GM21515 (cell line): ENCODE results near the gene SYNPR.

Experiments
- ATAC-seq: cut with Tn5 transposase; IDR thresholded peaks from one replicate; pipeline ENCODE4 v1.9.1; 2021; ENCODE audit not compliant: unreplicated experiment

Gene SYNPR

GRCh38 chr3:63462732-63463131 lies 184.6 kb downstream of the SYNPR start:
- ATAC-seq: no peak

GRCh38 chr3:63467392-63467791 lies 189.3 kb downstream of the SYNPR start:
- no peak for ATAC-seq

- no peak for ATAC-seq
Observed at GRCh38 chr3:63470745-63471144, 192.6 kb downstream of the SYNPR start.

GRCh38 chr3:63471781-63472180 lies 193.7 kb downstream of the SYNPR start:
- ATAC-seq: no peak

- ATAC-seq: no peak
Observed at GRCh38 chr3:63473641-63474166, 195.6 kb downstream of the SYNPR start.

GRCh38 chr3:63474828-63475518 lies 196.9 kb downstream of the SYNPR start:
- no peak for ATAC-seq

GRCh38 chr3:63477494-63478129 lies 199.5 kb downstream of the SYNPR start:
- ATAC-seq: no peak

- ATAC-seq: no peak
Observed at GRCh38 chr3:63478990-63479660, 201.0 kb downstream of the SYNPR start.

- ATAC-seq: no peak
Observed at GRCh38 chr3:63479661-63480035, 201.5 kb downstream of the SYNPR start.

- ATAC-seq: no peak
Observed at GRCh38 chr3:63481627-63482026, 203.5 kb downstream of the SYNPR start.

- no peak for ATAC-seq
Observed at GRCh38 chr3:63482341-63482740, 204.2 kb downstream of the SYNPR start.

- no peak for ATAC-seq
Observed at GRCh38 chr3:63492464-63492863, 214.4 kb downstream of the SYNPR start.

- no peak for ATAC-seq
Observed at GRCh38 chr3:63493101-63493500, 215.0 kb downstream of the SYNPR start.

GRCh38 chr3:63494646-63495045 lies 216.5 kb downstream of the SYNPR start:
- ATAC-seq: no peak

GRCh38 chr3:63497641-63498040 lies 219.5 kb downstream of the SYNPR start:
- ATAC-seq: no peak

- ATAC-seq: no peak
Observed at GRCh38 chr3:63500196-63500595, 222.1 kb downstream of the SYNPR start.

- no peak for ATAC-seq
Observed at GRCh38 chr3:63508305-63508704, 230.2 kb downstream of the SYNPR start.

GRCh38 chr3:63508771-63509170 lies 230.7 kb downstream of the SYNPR start:
- ATAC-seq: no peak

- ATAC-seq: no peak
Observed at GRCh38 chr3:63513791-63514190, 235.7 kb downstream of the SYNPR start.

- no peak for ATAC-seq
Observed at GRCh38 chr3:63514678-63515077, 236.6 kb downstream of the SYNPR start.

- ATAC-seq: no peak
Observed at GRCh38 chr3:63519426-63519825, 241.3 kb downstream of the SYNPR start.

GRCh38 chr3:63521657-63522056 lies 243.5 kb downstream of the SYNPR start:
- ATAC-seq: no peak
